OCI-LY7 (cell line): Measurements from ENCODE around the gene ARRB2. TPM values are rescaled to one million over a fixed set of nuclear protein-coding genes. Genes with fewer than 3 reads are reported as not detected.

ENCODE experiments used
- BruUV-seq: library from RNA; stranded (reverse); fragments of 400-500 nt; replicated peaks from 2 replicates; lab custom pipeline; 2021; lab: Mats Ljungman, UMichigan
- CTCF ChIA-PET: fragments of 300-600 bp; sonication (Branson Sonifier 250); formaldehyde crosslinking; loops from one replicate; lab custom pipeline; 2022; ENCODE audit warnings: antibody characterized with exemption; ENCODE audit not compliant: unreplicated experiment; lab: Charles Lee
- POLR2A ChIA-PET: fragments of 300-600 bp; sonication (Branson Sonifier 250); formaldehyde crosslinking; loops from one replicate; lab custom pipeline; 2022; ENCODE audit warnings: antibody characterized with exemption; lab: Charles Lee
- DNase-seq: peaks from one replicate; pipeline ENCODE4 v3.0.0-alpha.2; 2015; ENCODE audit warnings: low spot score
- H2AFZ ChIP-seq: fragments of 200-600 bp; sonication (generic), shearing (Covaris generic); 2 replicates; pipeline ENCODE4 v1.6.1; 2014; ENCODE audit warnings: mild to moderate bottlenecking, antibody characterized with exemption, low read length, moderate library complexity
- H3K27ac ChIP-seq: fragments of 200-600 bp; sonication (generic); 2 replicates; pipeline ENCODE4 v1.5.1; 2014; ENCODE audit warnings: mixed run types, low read depth, mild to moderate bottlenecking, moderate library complexity, low read length, inconsistent platforms; ENCODE audit not compliant: poor library complexity, severe bottlenecking
- H3K36me3 ChIP-seq: fragments of 200-600 bp; sonication (generic); 2 replicates; pipeline ENCODE4 v1.6.1; 2014; ENCODE audit warnings: mild to moderate bottlenecking, antibody characterized with exemption, low read length, moderate library complexity, mixed read lengths; ENCODE audit not compliant: insufficient read depth
- H3K4me1 ChIP-seq: fragments of 200-600 bp; sonication (generic); 2 replicates; pipeline ENCODE4 v1.5.1; 2014; ENCODE audit warnings: mild to moderate bottlenecking, low read length; ENCODE audit not compliant: insufficient read depth, poor library complexity, severe bottlenecking
- H3K4me2 ChIP-seq: fragments of 200-600 bp; sonication (generic); 2 replicates; pipeline ENCODE4 v1.6.1; 2014; ENCODE audit warnings: mild to moderate bottlenecking, low read length
- H3K4me3 ChIP-seq: fragments of 200-600 bp; sonication (generic); 2 replicates; pipeline ENCODE4 v1.5.1; 2014; ENCODE audit warnings: mild to moderate bottlenecking, low read depth, low read length; ENCODE audit not compliant: poor library complexity, severe bottlenecking
- H3K79me2 ChIP-seq: fragments of 200-600 bp; sonication (generic); 2 replicates; pipeline ENCODE4 v1.6.1; 2016; ENCODE audit warnings: low read depth, mild to moderate bottlenecking, low read length, moderate library complexity, mixed read lengths; ENCODE audit not compliant: insufficient read depth
- H3K9me2 ChIP-seq: fragments of 200-600 bp; sonication (generic); 2 replicates; pipeline ENCODE4 v1.6.1; 2016; ENCODE audit warnings: mild to moderate bottlenecking, low read length, mixed read lengths; ENCODE audit not compliant: insufficient read depth
- H3K9me3 ChIP-seq: fragments of 200-600 bp; sonication (generic); 2 replicates; pipeline ENCODE4 v1.6.1; 2014; ENCODE audit warnings: mild to moderate bottlenecking, mixed run types, low read length, mixed read lengths
- H4K20me1 ChIP-seq: fragments of 200-600 bp; sonication (generic); 2 replicates; pipeline ENCODE4 v1.6.1; 2014; ENCODE audit warnings: mild to moderate bottlenecking, antibody characterized with exemption, low read length, moderate library complexity, mixed read lengths; ENCODE audit not compliant: insufficient read depth
- EZH2phosphoT487 ChIP-seq: fragments of 200-600 bp; sonication (generic); IDR thresholded peaks from 2 replicates; pipeline ENCODE4 v1.6.1; 2018; ENCODE audit warnings: low read depth, borderline replicate concordance, mild to moderate bottlenecking, mixed run types, antibody characterized with exemption, low read length, moderate library complexity, mixed read lengths
- intact Hi-C: fragments of 100-400 bp; cut with micrococcal nuclease; formaldehyde crosslinking; loops from one replicate; pipeline ENCODE4 v1.10.0; 2022; ENCODE audit not compliant: unreplicated experiment
- total RNA-seq, 2 experiments: library from RNA; depleted of rRNA in 1 of 2; stranded (reverse); fragments of >200 nt in 1 of 2; shearing (Covaris generic) in 1 of 2; gene quantifications; 2 replicates each; pipeline ENCODE4 v1.2.3, GENCODE V29; 2014 to 2022
- TF ChIP-seq, protein P1 (sequence below): fragments of 200-600 bp; sonication (generic); conservative IDR thresholded peaks from 2 replicates; pipeline ENCODE4 v1.5.1; 2014; ENCODE audit warnings: mild to moderate bottlenecking, antibody characterized with exemption, low read length, moderate library complexity, mixed read lengths

ARRB2 gene
- total RNA-seq, 2 experiments from 2014 or later, result 56.7 to 84.9 TPM

DNA sequence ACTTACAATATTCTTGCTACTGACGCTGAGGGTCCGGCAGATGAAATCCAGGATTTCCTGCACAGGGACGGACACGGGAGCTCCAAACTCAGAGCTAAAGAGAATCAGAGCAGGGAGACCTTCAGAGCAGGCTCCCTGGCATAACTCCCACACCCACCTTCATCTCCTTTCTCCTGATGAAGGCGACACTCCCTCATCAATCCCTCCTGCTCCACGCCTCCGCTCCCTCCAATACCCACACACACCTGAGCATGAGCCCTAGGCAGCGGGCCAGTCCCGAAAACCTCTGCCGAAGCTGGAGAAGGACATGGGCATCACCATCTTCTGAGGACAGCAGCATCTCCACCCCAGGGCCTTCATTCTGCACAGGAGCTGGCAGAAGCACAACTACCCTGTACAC, 34.6 kb upstream of the ARRB2 start:
- Histone ChIP-seq H3K9me3 (no peaks in the 10 kb centered on the region), H3K79me2 (no peaks in the 10 kb centered on the region), H2AFZ (no peak overlapping the region), H3K9me2 (no peaks in the 10 kb centered on the region), H3K27ac (no peak overlapping the region), H3K4me2 (no peak overlapping the region), H3K4me3 (no peak overlapping the region), H4K20me1 (no peaks in the 10 kb centered on the region), H3K36me3 (peaks cover 97% of the 10 kb centered on the region), H3K4me1 (no peaks in the 10 kb centered on the region)
- CTCF ChIA-PET, result no interaction called here
- TF ChIP-seq, protein P1, sequence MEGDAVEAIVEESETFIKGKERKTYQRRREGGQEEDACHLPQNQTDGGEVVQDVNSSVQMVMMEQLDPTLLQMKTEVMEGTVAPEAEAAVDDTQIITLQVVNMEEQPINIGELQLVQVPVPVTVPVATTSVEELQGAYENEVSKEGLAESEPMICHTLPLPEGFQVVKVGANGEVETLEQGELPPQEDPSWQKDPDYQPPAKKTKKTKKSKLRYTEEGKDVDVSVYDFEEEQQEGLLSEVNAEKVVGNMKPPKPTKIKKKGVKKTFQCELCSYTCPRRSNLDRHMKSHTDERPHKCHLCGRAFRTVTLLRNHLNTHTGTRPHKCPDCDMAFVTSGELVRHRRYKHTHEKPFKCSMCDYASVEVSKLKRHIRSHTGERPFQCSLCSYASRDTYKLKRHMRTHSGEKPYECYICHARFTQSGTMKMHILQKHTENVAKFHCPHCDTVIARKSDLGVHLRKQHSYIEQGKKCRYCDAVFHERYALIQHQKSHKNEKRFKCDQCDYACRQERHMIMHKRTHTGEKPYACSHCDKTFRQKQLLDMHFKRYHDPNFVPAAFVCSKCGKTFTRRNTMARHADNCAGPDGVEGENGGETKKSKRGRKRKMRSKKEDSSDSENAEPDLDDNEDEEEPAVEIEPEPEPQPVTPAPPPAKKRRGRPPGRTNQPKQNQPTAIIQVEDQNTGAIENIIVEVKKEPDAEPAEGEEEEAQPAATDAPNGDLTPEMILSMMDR, result no peak
- TF ChIP-seq EZH2phosphoT487, result no peak
- intact Hi-C loops, result no loop called here
- no peak for DNase-seq
- BruUV-seq, result no TSS peak
- POLR2A ChIA-PET, result interaction anchor here (0.5 kb wide), 1 partner anchor 487 kb away, joined by 3 read pairs; no protein-coding TSS in a partner anchor

DNA sequence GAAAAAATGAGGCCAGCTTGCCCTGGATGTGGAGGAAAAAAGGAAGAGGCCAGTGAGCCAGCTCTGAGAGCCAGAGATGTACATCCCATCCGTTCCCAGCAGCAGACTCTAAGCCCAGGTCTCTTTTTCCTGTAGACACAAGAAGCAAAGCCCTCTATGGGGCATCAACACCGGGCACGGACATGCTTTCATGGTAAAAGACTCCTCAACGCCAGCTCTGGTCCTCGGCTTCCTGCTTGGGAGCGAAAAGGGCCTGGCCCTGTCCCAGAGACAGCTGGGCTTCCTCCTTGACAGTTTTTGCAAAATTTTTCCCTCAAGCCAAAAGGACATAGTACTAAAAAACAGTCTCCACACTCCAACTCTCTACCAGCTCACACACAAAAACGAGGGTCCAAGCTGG, 33.6 kb upstream of the ARRB2 start:
- DNase-seq, result no peak
- Histone ChIP-seq H3K36me3 (peaks cover 96% of the 10 kb centered on the region), H3K4me2 (no peak overlapping the region), H3K79me2 (no peaks in the 10 kb centered on the region), H2AFZ (no peak overlapping the region), H4K20me1 (no peaks in the 10 kb centered on the region), H3K4me1 (no peaks in the 10 kb centered on the region), H3K4me3 (no peak overlapping the region), H3K9me2 (no peaks in the 10 kb centered on the region), H3K27ac (no peak overlapping the region), H3K9me3 (no peaks in the 10 kb centered on the region)
- intact Hi-C loops, result no loop called here
- TF ChIP-seq, protein P1, result no peak
- TF ChIP-seq EZH2phosphoT487, result no peak
- CTCF ChIA-PET, result no interaction called here
- no TSS peak for BruUV-seq
- POLR2A ChIA-PET, result no interaction called here

DNA sequence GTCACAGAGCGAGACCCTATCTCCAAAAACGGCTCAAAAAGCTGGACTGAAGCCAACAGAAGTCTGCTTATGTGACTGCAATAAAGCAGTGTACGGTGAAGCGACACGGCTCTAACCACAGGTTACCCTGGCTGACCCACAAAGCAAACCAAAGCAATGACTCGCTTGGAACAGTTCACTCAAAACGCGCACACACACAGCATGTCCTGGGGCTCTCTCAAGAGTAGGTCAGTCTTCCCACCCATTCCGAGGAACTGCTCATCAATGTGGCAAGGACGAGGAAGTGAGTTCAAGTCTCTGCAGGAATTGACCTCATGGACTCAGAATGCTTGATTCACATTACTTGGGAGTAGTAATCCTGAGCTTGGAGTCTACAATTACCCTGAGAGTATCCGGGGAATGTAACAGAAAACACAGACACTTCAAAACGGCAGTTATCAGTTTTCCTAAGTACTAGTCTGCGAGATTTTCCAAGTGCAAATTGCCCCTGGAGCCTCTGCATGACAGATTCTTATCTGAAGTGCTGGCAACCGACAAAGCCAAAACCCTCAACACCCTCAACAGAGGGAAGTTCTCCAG, 31.9 kb upstream of the ARRB2 start:
- no TSS peak for BruUV-seq
- intact Hi-C loops, result no loop called here
- H4K20me1 ChIP-seq, result no peaks in the 10 kb centered on the region
- H3K27ac ChIP-seq, result no peak overlapping the region
- H3K79me2 ChIP-seq, result no peaks in the 10 kb centered on the region
- no peaks in the 10 kb centered on the region for H3K9me3 ChIP-seq
- no peak overlapping the region for H3K4me3 ChIP-seq
- ChIA-PET CTCF (no interaction called here), POLR2A (no interaction called here)
- H3K4me2 ChIP-seq, result no peak overlapping the region
- peaks cover 93% of the 10 kb centered on the region for H3K36me3 ChIP-seq
- no peak for DNase-seq
- TF ChIP-seq, protein P1, result no peak
- TF ChIP-seq EZH2phosphoT487, result no peak
- H3K9me2 ChIP-seq, result no peaks in the 10 kb centered on the region
- no peaks in the 10 kb centered on the region for H3K4me1 ChIP-seq
- H2AFZ ChIP-seq, result no peak overlapping the region
